C4-2B (cell line): ENCODE measurements around the gene SLC6A17.

Source experiments
- H3K27ac ChIP-seq: fragments of 450-650 bp; 2 replicates; pipeline ENCODE4 v1.5.1; 2017
- ZFX ChIP-seq: fragments of 450-650 bp; IDR thresholded peaks from 2 replicates; pipeline ENCODE4 v1.6.1; 2017
- TF ChIP-seq, protein P1 (sequence below): fragments of 450-650 bp; conservative IDR thresholded peaks from 2 replicates; pipeline ENCODE4 v1.5.1; 2017; ENCODE audit warnings: mild to moderate bottlenecking

The SLC6A17 gene

DNA sequence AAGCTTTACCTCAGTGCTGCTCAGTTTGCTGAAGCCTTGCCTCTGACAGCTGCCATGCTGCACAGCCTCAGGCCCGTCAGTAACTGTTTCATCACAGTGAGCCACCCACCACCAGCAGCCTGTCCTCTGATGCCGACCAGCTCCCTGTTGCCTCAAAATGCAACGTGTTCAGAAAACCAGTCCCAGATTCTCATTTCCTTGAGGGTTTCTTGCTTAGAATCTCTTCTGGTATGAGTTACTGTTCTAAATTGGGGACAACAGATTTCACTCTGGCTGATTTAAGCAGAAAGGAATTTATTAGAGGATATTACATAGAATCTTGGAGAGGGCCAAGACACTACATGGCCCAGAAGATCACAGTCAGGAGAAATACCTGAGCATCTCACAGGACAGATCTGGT is 27.1 kb upstream of the SLC6A17 start:
- TF ChIP-seq ZFX, result no peak
- no peak overlapping the region for H3K27ac ChIP-seq

DNA sequence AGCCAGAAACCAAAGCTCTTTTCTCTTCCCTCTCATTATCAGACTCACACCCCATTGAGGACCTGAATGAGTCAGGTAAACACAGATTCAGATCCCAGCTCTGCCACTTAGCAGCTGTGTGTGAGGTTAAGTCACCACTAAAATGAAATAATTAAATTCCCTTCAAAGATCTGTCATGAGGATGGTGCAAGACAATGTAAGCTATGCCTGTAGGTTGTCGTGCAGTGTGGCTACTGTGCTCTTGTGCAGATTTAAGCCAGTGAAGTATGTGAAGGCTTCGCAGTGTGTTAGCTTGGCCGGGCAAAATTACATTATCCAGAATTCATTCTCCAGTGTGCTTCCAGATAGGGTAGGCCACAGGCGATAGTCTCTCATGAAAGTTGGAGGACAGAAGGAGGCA is 24.5 kb upstream of the SLC6A17 start:
- TF ChIP-seq, protein P1, sequence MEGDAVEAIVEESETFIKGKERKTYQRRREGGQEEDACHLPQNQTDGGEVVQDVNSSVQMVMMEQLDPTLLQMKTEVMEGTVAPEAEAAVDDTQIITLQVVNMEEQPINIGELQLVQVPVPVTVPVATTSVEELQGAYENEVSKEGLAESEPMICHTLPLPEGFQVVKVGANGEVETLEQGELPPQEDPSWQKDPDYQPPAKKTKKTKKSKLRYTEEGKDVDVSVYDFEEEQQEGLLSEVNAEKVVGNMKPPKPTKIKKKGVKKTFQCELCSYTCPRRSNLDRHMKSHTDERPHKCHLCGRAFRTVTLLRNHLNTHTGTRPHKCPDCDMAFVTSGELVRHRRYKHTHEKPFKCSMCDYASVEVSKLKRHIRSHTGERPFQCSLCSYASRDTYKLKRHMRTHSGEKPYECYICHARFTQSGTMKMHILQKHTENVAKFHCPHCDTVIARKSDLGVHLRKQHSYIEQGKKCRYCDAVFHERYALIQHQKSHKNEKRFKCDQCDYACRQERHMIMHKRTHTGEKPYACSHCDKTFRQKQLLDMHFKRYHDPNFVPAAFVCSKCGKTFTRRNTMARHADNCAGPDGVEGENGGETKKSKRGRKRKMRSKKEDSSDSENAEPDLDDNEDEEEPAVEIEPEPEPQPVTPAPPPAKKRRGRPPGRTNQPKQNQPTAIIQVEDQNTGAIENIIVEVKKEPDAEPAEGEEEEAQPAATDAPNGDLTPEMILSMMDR, result no peak
- no peak for TF ChIP-seq ZFX
- no peak overlapping the region for H3K27ac ChIP-seq

DNA sequence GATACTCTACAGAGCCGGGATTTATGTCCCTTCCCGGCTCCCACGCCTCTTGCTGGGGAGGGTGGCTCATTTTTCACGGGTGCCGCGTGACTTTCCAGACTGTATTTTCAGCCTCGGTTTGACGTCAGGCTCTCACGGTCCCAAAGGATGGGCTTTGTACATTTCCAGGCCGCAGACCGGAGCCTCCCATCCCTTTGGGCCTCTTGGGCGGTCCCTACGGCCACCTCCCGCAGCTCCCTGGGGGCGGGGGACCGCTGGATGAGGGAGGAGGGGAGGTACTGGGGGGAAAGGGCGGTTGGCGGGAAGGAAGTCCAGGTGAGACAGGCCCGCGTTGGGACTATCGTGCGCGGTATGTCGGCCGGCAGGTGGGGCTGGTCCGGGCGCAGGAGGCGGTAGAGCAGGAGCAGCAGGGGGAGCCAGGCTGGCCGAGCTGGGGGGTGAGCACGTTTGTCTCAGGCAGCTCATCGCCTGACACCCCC is 20.1 kb upstream of the SLC6A17 start:
- TF ChIP-seq, protein P1, result no peak
- TF ChIP-seq ZFX, result no peak
- no peak overlapping the region for H3K27ac ChIP-seq

DNA sequence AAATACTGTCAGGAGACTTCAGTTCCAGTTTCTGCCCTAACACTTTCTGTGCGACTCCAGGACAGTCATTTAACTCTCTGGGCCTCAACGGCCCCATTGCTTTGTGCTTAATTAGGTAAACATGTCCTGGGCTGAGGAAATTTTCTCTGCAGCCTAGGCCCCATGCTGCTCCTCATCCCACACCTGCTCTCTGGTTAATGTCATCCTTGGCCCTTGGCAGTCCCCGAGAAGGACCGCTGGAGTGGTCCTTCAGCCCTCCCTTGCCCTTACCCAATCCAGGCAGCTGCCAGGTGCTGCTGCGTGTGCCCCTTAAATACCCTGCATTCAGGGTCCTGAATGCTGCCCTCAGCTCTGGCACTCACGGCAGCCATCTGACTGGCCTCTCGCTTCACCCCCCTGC is 19.3 kb upstream of the SLC6A17 start:
- TF ChIP-seq, protein P1, result no peak
- TF ChIP-seq ZFX, result no peak
- no peak overlapping the region for H3K27ac ChIP-seq

DNA sequence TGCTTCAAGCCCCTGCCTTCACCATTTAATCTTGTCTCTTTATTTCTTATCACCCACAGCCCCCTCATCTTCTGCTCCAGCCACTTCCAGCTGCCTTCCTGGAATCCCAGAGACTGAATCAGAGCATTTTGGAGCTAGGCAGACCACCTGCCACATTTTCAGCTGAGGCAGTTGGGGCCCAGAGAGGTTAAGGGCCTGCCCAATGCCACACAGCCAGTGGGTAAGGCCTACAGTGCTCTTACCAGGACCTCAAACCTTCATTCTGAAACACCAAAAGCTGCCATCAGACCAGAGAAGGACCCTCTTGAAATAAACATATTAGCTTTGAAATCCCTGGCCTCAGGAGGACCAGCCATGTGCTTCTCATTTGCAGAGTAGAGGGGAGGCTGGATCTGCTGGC is 17.6 kb upstream of the SLC6A17 start:
- no peak overlapping the region for H3K27ac ChIP-seq

DNA sequence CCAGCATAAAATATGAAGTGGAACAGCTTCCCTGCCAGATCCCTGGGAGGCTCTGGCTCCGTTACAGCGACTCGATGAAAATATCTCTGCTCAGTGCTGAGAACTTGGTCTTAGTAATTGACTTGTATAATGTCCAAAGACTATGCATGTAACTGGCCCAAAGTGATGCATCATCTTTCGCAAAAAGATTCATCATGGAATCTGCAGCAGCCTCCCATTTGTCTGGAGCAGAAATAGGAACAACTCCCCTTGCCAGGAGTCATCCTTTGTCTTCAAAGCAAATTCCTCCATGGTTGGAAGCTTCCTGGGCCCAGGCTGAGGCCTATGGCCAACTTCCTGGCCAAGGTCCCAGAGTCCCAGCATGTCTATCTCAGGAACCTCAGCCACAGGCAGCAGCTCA is 16.9 kb upstream of the SLC6A17 start:
- H3K27ac ChIP-seq, result no peak overlapping the region
- TF ChIP-seq ZFX, result no peak
- TF ChIP-seq, protein P1, result no peak

More for the DNA sequence above, 17.6 kb upstream of the SLC6A17 start:
- TF ChIP-seq ZFX, result no peak
- TF ChIP-seq, protein P1, result no peak

DNA sequence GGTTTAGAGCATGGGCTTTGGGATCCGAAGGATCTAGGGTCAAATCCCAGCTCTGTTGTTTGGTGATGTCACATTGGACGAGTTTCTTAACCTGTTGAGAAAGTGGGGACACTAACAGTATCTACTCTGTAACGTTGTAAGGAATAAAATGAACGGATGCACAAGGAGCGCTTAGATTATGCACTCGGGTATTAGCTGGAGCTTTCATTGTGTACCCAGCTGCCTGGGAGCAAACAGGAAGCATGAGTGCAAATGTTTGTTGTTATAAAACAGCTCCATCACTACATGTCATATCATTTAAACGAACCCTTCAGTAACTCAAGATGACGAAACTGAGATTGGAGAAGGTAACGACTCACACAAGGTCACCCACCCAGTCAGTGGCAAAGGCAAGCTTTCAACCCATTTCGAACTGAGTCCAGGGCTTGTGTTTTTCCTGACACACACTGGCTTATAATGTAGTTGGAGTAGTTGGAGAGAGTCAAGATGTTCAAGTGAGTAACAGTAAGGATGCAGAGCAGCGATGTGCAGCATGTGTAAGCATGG is 16.2 kb upstream of the SLC6A17 start:
- H3K27ac ChIP-seq, result no peak overlapping the region
- TF ChIP-seq, protein P1, result no peak
- TF ChIP-seq ZFX, result no peak

DNA sequence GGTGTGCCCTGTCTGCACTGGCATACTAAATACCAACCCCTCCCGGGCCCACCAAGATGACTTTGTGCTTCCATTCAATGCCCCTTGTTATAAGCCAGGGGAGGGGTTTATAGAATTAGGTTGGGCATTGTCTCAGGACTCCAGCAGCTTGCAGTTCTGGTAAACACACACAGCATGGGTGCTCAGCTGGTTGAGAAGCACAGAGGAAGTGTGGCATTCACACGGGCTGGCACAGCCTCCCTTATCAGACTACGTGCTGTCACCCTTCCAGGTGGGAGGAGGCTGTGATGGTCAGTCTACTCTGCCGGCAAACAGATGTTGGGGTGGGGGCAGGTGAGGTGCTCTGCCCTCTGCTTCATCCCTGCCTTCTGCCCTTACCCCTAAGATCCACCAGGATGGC is 15.0 kb upstream of the SLC6A17 start:
- H3K27ac ChIP-seq, result no peak overlapping the region
- no peak for TF ChIP-seq ZFX
- TF ChIP-seq, protein P1, result no peak
